HG03575 (cell line): ENCODE results near the gene C11orf52.
A peak's percentile ranks its signal among the peaks of the same experiment; 100 is the strongest.
"Not testable (repeated sequence)": the region's sequence is repeated elsewhere in the genome, so short reads cannot be mapped to it uniquely, and the experiment has no call there.

Source experiments
- ATAC-seq: cut with Tn5 transposase; IDR thresholded peaks from one replicate; pipeline ENCODE4 v1.9.1; 2021; ENCODE audit not compliant: unreplicated experiment, insufficient number of reproducible peaks, low FRiP score; ENCODE audit errors: extremely low read depth

Gene C11orf52, protein sequence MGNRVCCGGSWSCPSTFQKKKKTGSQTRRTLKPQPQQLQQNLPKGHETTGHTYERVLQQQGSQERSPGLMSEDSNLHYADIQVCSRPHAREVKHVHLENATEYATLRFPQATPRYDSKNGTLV

DNA sequence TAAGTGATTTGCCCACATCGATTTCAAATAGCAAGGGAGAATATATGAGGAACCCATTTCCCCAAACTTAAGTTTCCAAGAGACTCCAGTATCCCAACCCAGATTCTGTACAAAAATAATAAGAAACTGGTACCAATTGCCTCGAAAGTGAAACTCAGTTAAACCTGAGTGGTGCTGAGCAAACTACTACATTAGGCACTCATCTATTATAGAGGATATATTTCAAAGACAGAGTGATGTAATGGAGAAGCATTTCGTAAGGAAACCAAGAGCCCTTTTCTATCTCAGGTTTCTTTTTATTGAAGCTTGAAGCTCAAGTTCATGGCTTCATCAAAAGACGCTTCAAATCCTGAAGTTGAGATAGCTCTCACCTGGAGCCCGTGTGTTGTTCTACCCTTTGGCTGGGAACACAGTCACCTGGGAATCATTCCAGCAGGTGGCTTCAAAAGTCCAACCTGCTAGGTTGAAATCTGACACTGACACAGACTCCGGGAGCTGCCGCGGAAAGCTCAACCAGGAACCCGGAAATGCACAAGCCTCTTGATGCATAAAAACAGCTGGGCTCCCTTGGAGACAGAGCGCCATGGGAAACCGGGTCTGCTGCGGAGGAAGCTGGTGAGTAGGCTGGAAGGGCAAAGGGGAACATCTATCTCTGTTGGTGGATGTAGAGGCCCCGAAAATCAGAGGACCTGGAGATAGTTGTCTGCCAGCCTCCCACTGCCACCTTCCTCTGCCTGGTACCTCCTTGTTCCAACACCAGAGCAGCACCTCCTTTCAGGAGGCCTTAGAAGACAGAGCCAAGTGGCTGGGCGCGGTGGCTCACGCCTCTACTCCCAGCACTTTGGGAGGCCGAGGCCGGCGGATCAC, at the start of gene C11orf52:
C11orf52 (plus strand) TSS at position 524 of the 867 bp plus-strand sequence; CDS start at position 584, 60 bp downstream.
- no peak for ATAC-seq

- ATAC-seq, result no peak
Observed at GRCh38 chr11:111870113-111870512, 48.6 kb upstream of the C11orf52 start.

- ATAC-seq, result peak; percentile 11
Observed at GRCh38 chr11:111870522-111870885, 48.2 kb upstream of the C11orf52 start.

DNA sequence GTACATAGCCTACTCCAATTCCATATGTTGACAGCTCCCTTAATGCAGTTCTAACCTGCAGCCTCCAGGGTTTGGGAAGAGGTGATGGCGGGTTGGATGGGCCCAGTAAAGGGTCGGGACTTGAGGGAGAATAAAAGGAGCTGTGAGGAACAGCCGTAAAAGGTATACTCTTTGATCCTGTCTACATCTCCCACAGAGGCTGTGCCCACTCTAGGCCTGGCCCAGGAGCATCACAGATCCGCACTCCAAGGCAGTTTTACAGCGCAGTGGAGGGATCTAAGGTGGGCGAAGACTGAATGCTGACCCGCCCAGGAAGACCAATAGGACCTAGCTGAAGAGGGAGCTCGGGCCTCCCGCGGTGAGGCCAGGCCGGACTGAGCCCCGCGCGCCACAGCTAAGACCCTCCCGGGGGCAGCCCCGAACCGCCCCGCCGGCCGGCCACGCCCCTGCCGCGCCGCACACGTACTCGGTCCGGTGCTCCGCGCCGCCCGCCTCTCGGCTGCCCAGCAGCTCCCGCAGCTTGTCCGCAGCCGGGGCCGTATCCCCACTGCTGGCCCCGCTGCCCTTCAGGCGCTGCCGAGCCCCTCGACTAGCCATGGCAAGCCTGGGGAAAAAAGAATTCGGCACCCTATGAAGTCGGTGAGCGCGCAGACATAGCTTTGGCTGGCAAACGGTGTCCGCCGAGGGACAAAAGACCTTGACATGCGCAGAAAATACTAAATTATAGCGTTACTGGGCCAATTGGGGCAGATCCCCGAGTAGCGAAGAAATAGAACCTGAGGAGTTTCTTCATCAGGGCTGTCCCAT, 47.6 kb upstream of the C11orf52 start, which contains the start of gene ALG9:
ALG9 (minus strand) TSS at position 696 of the 807 bp plus-strand sequence; CDS start at position 597, 99 bp downstream.
- peak; percentile 41 for ATAC-seq

- ATAC-seq, result no peak
Observed at GRCh38 chr11:111871693-111872161, 47.0 kb upstream of the C11orf52 start.

- ATAC-seq, result no peak
Observed at GRCh38 chr11:111878385-111878848, 40.3 kb upstream of the C11orf52 start.

DNA sequence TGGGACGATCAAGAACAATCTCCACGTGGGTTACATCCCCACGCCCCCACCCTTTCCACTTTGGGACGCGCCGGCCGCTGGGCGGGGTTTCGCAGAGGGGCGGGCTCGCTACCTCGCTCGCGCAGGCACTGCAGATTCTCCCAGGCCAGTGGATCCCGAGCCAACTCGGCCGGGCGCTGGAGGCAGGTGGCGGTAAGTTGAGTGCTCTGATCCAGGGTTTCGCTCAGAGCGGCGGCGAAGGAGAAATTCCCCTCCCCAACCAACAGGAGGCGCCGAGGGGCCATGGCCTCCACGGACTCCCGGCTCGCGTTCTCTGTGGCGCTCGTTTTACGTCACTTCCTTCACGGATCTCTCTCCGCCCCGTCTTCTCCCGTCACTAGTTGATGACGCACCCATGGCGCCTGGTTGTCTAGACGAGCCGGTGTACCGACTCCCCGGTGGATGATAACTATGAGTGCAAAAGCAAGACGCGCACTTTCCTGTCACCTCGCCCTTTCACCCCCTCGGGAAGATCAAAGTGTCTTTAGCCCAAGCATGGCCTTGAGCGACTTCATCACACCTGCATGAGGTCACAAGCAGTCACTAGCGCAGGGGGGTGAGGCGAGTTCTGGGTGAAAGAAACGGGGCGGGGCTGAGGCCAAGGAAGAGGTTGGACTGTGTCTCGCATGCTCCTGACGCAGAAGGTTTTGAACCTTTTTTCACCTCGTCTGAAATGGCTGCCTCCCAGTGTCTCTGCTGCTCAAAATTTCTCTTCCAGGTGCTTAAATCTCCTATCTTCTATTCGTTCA, 39.7 kb upstream of the C11orf52 start, which contains the start of the genes CFAP68 and FDXACB1:
CFAP68 (plus strand) TSS at position 693 of the 788 bp plus-strand sequence; CDS start at position 713, 20 bp downstream.
FDXACB1 (minus strand) TSS at position 317 of the 788 bp plus-strand sequence; CDS start at position 284, 33 bp downstream.
- peak; percentile 74 for ATAC-seq

GRCh38 chr11:111879637-111879960, 39.1 kb upstream of the C11orf52 start:
- ATAC-seq, result no peak

GRCh38 chr11:111882202-111882601, 36.5 kb upstream of the C11orf52 start:
- ATAC-seq, result no peak

DNA sequence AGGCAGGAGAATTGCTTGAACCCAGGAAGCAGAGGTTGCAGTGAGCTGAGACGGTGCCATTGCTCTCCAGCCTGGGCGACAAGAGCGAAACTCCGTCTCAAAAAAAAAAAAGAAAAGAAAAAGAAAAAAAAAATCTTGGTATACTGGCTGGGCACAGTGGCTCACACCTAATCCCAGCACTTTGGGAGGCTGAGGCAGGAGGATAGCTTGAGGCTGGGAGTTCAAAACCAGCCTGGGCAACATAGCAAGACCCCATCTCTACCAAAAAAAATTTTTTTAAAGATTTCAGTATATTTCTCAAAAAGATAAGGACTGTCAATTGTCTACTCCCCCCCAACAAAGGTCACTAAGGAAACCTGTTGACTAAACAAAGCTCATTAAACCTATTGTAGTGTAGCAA, 33.7 kb upstream of the C11orf52 start:
- not testable (repeated sequence) for ATAC-seq

DNA sequence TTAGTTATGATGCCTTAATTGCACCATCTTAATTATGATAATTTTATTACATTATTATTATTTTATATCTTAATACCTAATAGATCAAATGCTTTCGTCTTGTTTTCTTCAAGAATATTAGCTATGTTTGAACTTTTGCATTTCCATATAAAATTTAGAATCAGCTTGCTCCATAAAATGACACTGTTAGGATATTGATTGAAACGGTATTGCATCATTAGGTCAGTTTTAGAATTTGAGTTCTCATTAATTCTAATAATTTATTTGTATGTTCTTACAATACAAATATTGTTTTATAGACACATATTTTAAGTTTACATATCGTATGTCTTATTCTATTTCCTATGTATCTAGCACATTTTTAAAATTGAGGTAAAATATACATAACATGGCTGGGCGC, 32.7 kb upstream of the C11orf52 start:
- no peak for ATAC-seq

GRCh38 chr11:111886844-111887243, 31.9 kb upstream of the C11orf52 start:
- ATAC-seq, result no peak

DNA sequence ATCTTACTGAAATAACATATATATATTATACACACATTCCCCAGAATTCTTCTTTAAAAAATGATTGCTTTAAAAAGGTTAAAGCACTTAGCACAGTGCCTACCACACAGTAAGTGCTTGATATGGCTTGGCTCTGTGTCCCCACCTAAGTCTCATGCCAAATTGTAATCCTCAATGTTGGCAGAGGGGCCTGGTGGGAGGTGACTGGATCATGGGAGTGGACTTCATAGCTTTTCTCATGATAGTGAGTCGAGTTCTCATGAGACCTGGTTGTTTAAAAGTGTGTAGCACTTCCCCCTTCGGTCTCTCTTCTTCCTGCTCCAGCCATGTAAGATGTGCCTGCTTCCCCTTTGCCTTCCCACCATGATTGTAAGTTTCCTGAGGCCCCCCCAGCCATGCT, 13.3 kb upstream of the C11orf52 start:
- no peak for ATAC-seq

GRCh38 chr11:111906680-111907079, 12.0 kb upstream of the C11orf52 start:
- ATAC-seq, result no peak

DNA sequence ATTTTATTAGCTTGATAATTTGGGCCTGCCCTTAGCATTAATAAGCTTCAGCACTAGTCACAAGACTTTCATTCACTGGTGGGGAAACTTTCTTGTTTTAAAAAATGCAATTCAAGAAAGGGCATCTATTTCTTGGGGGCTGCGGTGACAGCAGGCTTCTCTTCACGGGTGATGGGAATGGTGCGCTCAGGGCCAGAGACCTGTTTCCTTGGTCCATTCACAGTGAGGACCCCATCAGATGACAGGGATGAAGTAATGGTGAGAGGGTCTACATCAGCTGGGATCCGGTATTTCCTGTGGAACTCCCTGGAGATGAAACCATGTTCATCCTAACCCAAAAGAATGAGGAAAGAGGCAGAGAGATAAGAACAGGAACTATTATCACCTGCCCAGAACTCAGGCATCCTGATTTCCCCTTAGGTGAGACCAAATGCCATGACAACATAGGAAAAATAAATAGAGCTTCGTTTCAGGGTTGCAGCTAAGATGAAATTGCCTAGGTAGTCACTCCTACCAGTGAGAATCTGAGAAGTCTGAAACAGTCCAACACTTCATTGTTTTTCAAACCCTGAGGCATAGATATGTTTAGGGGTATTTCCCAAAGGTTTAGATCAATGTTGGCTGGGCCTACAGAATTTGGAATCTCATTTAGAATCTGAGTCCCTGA, 9.9 kb upstream of the C11orf52 start:
- ATAC-seq, result no peak

DNA sequence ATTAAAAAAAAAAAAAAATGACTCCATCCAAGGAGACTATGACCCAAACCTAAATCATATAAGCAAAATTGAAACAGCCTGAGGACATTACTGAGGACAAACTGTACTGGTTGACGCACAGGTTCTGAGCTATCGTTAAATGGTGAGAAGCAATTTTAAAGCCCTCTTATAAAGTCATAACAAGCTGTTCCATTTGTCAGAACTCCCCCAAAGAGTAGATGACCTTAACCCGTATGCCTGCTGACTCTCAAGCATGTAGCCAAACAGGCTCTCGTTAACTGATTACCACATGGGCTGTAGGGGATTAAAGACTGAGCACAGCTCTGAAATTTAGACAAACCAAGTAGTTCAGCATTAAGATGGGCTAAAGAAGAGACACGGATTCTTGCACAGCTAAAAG, 9.3 kb upstream of the C11orf52 start:
- no peak for ATAC-seq

DNA sequence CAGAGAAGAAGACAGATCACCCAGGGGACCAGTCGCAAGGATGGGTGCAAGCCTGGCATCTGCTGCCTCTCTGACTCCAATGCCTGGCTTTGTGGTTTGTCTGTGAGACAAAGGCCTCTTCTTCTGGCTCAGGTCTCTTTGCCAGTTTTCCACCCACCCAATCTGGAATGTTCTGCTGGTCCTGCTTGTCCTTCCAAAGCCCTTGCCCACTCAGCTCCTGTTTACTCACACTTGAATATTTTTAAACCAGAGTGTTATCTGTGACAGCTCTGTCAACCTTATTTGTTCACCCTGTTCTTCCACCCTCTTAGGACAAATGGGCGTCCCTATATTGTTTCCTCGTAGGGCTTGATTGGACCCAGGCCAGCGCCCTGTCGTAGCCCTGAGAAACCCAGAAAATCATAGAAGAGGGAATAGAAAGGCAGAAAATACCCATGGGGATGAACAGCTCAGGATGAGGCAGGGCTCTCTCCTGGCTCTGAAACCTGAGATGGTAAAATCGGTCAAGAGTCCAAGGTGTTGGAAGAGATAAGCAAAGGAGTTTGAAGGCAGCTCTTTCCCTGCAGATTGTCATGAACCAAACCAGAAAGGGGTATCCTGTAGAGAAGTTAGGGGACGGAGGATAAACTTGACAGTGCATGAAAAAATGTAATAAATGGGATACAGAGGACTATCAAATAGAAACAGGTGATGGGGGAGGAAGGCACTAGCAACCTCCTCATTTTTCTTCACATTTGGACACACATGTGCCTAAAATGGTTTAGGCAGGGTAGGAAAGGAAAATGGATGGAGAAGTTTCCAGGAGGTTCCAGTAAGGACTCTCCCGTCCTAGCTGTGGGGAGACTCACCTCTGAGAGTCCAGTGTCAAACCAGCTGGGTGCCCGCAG, 7.8 kb upstream of the C11orf52 start:
- no peak for ATAC-seq
